SU-DHL-6 (cell line): ENCODE data around the gene LZTS2.
A peak's percentile ranks its signal among the peaks of the same experiment; 100 is the strongest.

Source experiments
- H2AFZ ChIP-seq: fragments of 200-600 bp; sonication (generic); 2 replicates; pipeline ENCODE4 v1.6.1; 2014; ENCODE audit warnings: low read depth, mild to moderate bottlenecking, moderate library complexity, mixed read lengths, antibody characterized with exemption, low read length; ENCODE audit not compliant: severe bottlenecking
- H3F3A ChIP-seq: fragments of 200-600 bp; shearing (Covaris generic); 2 replicates; pipeline ENCODE4 v1.6.0; 2016; ENCODE audit warnings: antibody characterized with exemption, mild to moderate bottlenecking; ENCODE audit not compliant: insufficient read depth
- H3K27ac ChIP-seq: fragments of 200-600 bp; sonication (generic); 2 replicates; pipeline ENCODE4 v1.5.1; 2016; ENCODE audit warnings: low read depth, mild to moderate bottlenecking, low read length, moderate library complexity, mixed read lengths
- H3K27me3 ChIP-seq: fragments of 200-600 bp; sonication (generic), shearing (Covaris generic); 2 replicates; pipeline ENCODE4 v1.6.0; 2014; ENCODE audit warnings: mild to moderate bottlenecking, low read length
- H3K36me3 ChIP-seq: fragments of 200-600 bp; sonication (generic); 2 replicates; pipeline ENCODE4 v1.6.1; 2014; ENCODE audit warnings: mild to moderate bottlenecking, low read length, mixed read lengths
- H3K4me2 ChIP-seq: fragments of 300-600, 200-600 bp; shearing (Covaris generic), sonication (generic); 2 replicates; pipeline ENCODE4 v1.6.0; 2014; ENCODE audit warnings: low read length, low read depth, mild to moderate bottlenecking; ENCODE audit not compliant: poor library complexity, severe bottlenecking
- H3K4me3 ChIP-seq: fragments of 200-600 bp; sonication (generic); 2 replicates; pipeline ENCODE4 v1.5.1; 2014; ENCODE audit warnings: antibody characterized with exemption, low read length, mild to moderate bottlenecking, mixed read lengths; ENCODE audit not compliant: insufficient read depth, poor library complexity, severe bottlenecking
- H3K79me2 ChIP-seq: fragments of 200-600 bp; sonication (generic); 2 replicates; pipeline ENCODE4 v1.6.1; 2014; ENCODE audit warnings: mild to moderate bottlenecking, low read length, moderate library complexity; ENCODE audit not compliant: insufficient read depth
- H3K9ac ChIP-seq: fragments of 200-600 bp; sonication (generic); 2 replicates; pipeline ENCODE4 v1.7.0; 2014; ENCODE audit warnings: mild to moderate bottlenecking, low read length
- H3K9me2 ChIP-seq: fragments of 200-600 bp; sonication (generic); replicated peaks from 2 replicates; pipeline ENCODE4 v1.6.1; 2014; ENCODE audit warnings: low read length; ENCODE audit not compliant: insufficient read depth
- H3K9me3 ChIP-seq: fragments of 200-600 bp; sonication (generic); 2 replicates; pipeline ENCODE4 v1.6.1; 2014; ENCODE audit warnings: low read length, mixed read lengths; ENCODE audit not compliant: insufficient read depth
- H4K20me1 ChIP-seq: fragments of 200-600 bp; sonication (generic); 2 replicates; pipeline ENCODE4 v1.6.1; 2014; ENCODE audit warnings: low read depth, mild to moderate bottlenecking, antibody characterized with exemption, low read length, moderate library complexity, mixed read lengths
- EZH2phosphoT487 ChIP-seq: fragments of 200-600 bp; sonication (generic), shearing (Covaris generic); conservative IDR thresholded peaks from 2 replicates; pipeline ENCODE4 v1.6.1; 2018; ENCODE audit warnings: mild to moderate bottlenecking, antibody characterized with exemption, low read length, moderate library complexity, mixed read lengths
- TF ChIP-seq, protein P1 (sequence below): fragments of 200-600 bp; sonication (generic); IDR thresholded peaks from one replicate; pipeline ENCODE4 v1.5.1; 2017; ENCODE audit warnings: antibody characterized with exemption, mild to moderate bottlenecking, low read length, moderate library complexity; ENCODE audit not compliant: insufficient read depth, poor library complexity, severe bottlenecking

The LZTS2 gene

DNA sequence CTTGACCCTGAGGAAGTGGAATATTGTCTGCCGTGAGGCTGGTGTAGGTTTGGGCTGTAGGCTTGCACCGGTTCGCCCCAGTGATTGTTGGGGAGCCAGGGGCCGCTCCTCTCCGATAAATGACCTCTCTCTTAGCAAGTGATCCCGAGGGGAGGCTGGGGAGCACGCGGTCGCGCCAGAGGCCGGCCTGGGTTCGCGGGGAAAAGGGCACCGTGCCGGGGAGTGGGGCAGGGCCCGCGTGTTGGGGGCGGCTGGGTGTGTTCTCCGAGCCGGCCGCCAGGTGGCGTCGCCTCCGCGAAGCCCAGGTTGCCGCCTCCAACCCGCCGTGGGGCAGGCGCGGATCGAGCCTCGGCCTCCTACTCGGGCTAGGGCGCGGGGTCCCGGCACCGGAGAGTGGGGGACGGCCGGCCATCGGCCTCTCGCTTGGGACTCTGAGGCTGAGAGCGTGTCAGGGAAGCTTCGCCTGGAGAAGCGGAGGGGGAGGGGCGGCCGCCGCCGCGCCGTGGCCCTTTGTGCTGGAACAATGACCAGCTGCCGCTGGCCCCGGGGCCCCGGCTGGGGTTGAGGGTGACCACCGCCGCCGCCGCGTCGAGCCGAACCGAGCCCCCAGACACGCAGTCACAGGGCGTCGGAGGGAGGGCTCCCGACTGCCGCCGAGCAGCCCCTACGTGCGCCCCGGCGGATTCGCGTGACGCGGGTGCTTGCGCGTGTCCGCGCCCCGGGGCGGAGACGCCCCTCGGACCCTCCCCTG lies 442 bp upstream of the LZTS2 start:
- Histone ChIP-seq H3K4me2 (peak overlapping the region; percentile 86), H3F3A (peaks cover 36% of the 10 kb centered on the region), H3K4me3 (peak overlapping the region; percentile 79), H2AFZ (peak overlapping the region; percentile 46), H3K9me2 (no peaks in the 10 kb centered on the region), H3K27me3 (no peaks in the 10 kb centered on the region), H3K36me3 (no peaks in the 10 kb centered on the region), H3K9ac (peak overlapping the region; percentile 71), H3K79me2 (no peaks in the 10 kb centered on the region), H3K27ac (peak overlapping the region; percentile 75), H3K9me3 (no peaks in the 10 kb centered on the region), H4K20me1 (no peaks in the 10 kb centered on the region)
- TF ChIP-seq, protein P1, sequence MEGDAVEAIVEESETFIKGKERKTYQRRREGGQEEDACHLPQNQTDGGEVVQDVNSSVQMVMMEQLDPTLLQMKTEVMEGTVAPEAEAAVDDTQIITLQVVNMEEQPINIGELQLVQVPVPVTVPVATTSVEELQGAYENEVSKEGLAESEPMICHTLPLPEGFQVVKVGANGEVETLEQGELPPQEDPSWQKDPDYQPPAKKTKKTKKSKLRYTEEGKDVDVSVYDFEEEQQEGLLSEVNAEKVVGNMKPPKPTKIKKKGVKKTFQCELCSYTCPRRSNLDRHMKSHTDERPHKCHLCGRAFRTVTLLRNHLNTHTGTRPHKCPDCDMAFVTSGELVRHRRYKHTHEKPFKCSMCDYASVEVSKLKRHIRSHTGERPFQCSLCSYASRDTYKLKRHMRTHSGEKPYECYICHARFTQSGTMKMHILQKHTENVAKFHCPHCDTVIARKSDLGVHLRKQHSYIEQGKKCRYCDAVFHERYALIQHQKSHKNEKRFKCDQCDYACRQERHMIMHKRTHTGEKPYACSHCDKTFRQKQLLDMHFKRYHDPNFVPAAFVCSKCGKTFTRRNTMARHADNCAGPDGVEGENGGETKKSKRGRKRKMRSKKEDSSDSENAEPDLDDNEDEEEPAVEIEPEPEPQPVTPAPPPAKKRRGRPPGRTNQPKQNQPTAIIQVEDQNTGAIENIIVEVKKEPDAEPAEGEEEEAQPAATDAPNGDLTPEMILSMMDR: peak; percentile 83
- no peak for TF ChIP-seq EZH2phosphoT487

DNA sequence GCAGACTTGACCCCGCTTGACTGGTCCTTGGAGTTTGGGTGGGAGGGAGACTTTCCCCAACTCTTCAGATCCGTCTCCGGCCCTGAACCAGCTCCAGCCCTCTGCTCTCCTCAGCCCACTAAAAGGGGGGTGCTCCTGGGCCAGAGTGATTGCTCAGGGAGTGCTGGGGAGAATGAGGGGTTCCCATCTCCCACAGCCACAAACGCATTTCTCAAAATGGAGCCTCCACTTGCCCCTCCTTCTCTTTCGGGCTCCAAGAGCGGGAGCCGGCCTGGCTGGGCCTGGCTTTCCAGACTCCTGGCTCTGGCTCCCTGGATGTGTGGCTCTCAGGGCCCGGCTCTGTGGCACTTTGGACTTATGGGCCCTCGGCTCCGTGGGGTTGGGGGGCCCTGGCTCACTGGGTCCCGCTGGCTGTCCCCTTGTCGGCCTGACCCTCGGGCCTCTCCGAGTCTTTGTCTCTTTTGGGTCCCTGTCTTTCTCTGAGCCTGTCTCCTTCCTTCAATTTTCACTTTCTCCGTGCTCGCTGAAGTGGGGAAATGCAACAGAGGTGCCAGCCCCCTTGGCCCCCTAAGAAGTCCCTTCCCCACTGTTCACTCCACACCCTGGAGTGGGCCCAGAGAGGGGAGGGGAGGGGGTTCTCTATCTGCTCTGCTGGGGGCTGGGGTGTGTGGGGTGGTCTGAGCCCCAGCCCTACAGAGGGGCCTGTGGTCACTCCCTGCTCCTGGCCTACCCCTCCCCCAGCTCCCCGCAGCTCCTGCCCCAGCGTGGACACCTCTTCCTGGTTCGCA lies 713 bp downstream of the LZTS2 start:
- H3F3A ChIP-seq: peaks cover 25% of the 10 kb centered on the region
- H2AFZ ChIP-seq: no peak overlapping the region
- H4K20me1 ChIP-seq: no peaks in the 10 kb centered on the region
- no peak overlapping the region for H3K4me3 ChIP-seq
- no peaks in the 10 kb centered on the region for H3K79me2 ChIP-seq
- H3K9me2 ChIP-seq: no peaks in the 10 kb centered on the region
- H3K27me3 ChIP-seq: no peaks in the 10 kb centered on the region
- no peaks in the 10 kb centered on the region for H3K36me3 ChIP-seq
- H3K9me3 ChIP-seq: no peaks in the 10 kb centered on the region
- H3K4me2 ChIP-seq: no peak overlapping the region
- TF ChIP-seq EZH2phosphoT487: no peak
- TF ChIP-seq, protein P1: no peak
- H3K9ac ChIP-seq: no peak overlapping the region
- H3K27ac ChIP-seq: no peak overlapping the region

DNA sequence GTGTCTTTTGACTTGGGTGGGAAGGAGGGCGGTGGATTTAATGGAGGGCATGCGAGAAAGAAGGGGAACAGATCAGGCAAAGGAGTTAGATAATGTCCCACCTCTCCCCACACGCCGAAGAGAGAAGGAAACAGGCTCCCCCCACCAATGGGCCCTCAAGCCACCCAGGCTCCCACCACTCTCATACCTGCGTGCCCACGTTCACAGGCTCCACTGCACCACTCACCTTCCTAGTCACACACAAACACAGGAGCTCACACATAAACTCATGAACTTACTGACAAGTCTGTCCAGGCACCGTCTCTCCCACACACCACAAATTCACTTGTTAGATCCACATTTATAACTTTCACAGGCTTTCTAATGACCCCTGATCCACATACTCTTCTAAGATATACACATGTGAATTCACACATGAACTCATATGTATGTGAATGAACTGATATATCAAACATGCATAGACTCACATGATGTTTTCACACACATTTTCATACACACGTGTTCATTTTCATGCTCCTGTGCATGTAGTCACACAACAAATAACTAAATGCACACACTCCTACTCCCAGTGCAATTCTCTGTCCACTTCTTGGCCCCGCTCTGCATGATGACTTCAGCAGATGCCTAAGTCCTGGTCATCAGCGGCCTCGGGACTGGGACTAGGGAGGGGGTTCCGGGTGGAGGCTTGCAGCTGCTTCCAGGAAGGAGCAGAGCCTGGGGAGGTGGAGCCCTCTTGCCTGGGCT lies 1.5 kb downstream of the LZTS2 start:
- no peaks in the 10 kb centered on the region for H3K9me2 ChIP-seq
- H3K27me3 ChIP-seq: no peaks in the 10 kb centered on the region
- H3K79me2 ChIP-seq: no peaks in the 10 kb centered on the region
- no peak overlapping the region for H2AFZ ChIP-seq
- H3F3A ChIP-seq: peaks cover 17% of the 10 kb centered on the region
- no peak overlapping the region for H3K27ac ChIP-seq
- TF ChIP-seq, protein P1: no peak
- TF ChIP-seq EZH2phosphoT487: no peak
- H3K9me3 ChIP-seq: no peaks in the 10 kb centered on the region
- H3K36me3 ChIP-seq: no peaks in the 10 kb centered on the region
- no peak overlapping the region for H3K4me2 ChIP-seq
- H4K20me1 ChIP-seq: no peaks in the 10 kb centered on the region
- no peak overlapping the region for H3K4me3 ChIP-seq
- no peak overlapping the region for H3K9ac ChIP-seq
